Smooth muscle cell of the brain vasculature (primary cell): ENCODE data around the gene KRT82.
"Not testable (repeated sequence)": the region's sequence is repeated elsewhere in the genome, so short reads cannot be mapped to it uniquely, and the experiment has no call there.

Source experiments
- DNase-seq: peaks from one replicate; pipeline ENCODE4 v3.0.0-alpha.2; 2012; ENCODE audit warnings: low read depth, low spot score

The KRT82 gene

DNA sequence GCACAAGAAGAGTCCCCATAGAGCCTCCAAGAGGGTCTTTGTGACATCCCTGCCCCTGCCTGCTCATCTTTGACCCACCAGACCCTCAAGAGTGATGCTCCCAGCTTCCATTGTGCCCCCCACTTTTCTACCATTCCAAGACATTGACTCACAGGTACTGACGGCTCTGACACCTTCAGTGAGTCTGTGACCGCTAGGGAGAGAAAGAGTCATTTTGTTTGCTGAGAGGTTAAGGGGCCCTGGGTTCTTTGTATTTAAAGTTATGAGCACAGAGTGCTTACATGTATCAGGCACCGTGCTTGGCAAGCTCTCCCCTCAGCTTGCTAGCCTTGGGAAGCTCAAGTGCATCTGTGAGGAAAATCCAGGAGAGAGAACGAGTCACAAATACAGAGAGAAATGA is 7.1 kb upstream of the KRT82 start:
- DNase-seq = no peak

GRCh38 chr12:52411815-52412214 is 5.7 kb upstream of the KRT82 start:
- no peak for DNase-seq

DNA sequence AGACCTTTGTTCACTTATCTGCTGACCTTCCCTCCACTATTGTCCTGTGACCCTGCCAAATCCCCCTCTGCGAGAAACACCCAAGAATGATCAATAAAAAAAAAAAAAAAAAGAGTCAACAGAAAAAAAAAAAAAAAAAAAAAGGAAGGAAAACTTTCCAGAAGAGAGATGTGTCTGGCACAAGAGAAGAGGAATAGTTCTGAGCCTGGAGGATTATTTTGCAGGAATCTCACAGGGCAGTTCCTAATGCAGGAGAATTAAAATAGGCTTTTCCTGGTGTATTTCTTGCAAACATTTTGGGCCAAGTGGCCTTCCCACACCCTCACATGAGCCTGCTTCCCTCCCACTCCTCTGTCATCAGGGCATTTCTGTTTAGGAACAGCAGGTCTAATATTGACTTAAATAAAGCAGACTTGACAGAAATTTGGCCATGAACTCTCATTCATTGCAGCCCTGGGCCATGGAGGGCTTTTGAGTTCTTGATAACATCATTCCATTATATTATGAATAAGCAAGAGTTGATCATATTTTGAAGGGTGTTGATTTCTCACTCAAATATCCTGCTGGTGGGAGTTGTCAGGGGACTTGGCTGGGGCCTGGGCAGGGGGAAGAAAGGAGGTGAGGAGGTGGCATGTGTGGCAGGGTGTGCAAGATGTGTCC is 4.6 kb upstream of the KRT82 start:
- not testable (repeated sequence) for DNase-seq

- DNase-seq = no peak
Observed at GRCh38 chr12:52407918-52408317, 1.8 kb upstream of the KRT82 start.

GRCh38 chr12:52404951-52405350 is 1.2 kb downstream of the KRT82 start:
- no peak for DNase-seq

DNA sequence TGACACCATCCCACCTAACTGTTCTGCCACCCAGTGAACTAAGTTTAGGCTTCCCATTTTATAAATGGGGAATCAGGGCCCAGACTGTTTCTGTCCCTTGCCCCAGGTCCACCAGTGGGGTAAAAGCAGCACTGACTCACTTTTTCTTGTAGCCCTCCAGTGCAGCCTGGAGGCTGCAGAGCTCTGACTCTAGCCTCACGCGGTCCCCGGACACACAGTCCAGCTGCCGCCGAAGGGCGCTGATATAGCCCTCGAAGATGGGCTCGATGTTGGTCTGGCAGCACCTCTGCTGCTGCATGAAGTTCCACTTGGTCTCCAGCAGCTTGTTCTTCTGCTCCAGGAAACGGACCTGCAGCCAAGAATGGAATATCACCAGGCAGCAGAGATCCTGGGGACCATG is 2.6 kb downstream of the KRT82 start:
- DNase-seq = no peak

- no peak for DNase-seq
Observed at GRCh38 chr12:52402873-52403540, 3.1 kb downstream of the KRT82 start.

- DNase-seq = no peak
Observed at GRCh38 chr12:52402377-52402776, 3.8 kb downstream of the KRT82 start.

DNA sequence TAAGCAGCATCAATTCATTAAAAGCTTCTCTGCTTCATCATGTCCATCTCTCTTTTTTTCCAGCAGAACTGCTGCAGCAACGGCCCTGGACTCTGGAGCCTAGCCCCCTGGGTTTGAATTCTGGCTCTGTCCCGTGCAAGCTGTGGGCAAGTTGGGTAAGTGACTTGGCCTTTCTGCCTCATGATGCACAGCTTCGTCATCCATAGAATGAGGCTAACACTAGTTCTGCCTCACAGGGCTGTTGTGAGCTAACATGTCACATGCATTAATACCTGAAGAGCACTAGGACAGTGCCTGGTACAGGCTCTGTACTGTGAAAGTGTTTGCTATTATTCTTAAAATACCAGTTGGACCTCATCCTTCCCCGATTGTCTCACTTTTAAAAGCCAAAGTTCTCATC is 4.2 kb downstream of the KRT82 start:
- DNase-seq = no peak

DNA sequence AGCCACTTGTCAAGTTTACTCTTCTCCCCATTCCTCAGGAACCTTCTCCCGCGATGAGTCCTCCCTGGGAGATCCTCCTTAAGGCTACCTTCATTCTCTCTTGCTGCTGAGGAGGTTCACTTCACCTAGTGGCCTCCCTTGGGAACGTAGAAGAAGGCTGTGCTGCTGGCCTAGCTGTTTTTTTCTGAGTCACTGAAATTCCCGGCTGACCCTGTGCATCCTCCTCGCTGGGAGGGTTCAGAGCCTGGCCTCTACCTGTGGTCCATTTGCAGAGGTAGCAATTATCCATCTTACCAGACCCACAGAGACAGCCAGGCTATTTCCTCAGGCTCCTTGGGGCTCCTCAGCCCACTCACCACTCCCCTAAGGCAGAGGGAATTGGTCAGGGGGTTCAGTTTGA is 4.6 kb downstream of the KRT82 start:
- DNase-seq = no peak

GRCh38 chr12:52400906-52401305 is 5.2 kb downstream of the KRT82 start:
- no peak for DNase-seq

DNA sequence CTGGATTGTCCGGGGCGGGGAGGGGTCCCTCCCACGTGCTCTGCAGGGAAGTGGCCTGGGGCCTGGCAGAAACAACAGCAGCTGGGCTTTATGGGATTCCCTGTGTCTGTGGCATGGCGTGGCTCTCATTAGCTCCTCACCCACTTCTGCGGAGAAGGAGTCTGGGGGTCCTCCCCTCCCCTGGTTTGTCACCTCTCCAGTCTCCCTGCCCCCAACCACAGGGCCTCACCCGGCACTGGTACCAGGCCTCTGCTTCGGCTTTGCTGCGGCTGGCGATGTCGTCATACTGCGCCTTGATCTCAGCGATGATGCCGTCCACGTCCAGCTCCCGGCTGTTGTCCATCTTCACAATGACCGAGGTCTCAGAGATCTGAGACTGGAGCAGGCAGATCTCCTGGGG is 6.4 kb downstream of the KRT82 start:
- DNase-seq = no peak

DNA sequence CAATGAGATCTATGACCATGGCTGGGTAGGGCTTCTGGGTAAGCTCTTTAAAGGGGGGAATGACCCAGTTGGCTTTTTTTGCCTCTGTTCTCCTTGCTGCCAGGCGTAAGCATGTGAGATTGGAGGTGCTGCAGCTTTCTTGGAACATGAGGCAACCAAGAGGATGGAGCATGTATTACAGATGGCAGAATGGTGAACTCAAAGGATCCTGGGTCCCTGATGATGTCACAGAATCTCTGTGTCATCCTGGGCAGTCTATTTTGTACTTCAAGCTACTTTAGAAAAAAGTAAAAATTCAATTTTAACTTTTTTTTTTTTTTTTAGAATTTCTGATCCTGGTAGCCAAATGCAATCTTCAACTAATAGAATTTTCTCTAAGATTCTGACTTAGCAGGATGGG is 8.0 kb downstream of the KRT82 start:
- DNase-seq = no peak

GRCh38 chr12:52396656-52397055 is 9.5 kb downstream of the KRT82 start:
- no peak for DNase-seq

DNA sequence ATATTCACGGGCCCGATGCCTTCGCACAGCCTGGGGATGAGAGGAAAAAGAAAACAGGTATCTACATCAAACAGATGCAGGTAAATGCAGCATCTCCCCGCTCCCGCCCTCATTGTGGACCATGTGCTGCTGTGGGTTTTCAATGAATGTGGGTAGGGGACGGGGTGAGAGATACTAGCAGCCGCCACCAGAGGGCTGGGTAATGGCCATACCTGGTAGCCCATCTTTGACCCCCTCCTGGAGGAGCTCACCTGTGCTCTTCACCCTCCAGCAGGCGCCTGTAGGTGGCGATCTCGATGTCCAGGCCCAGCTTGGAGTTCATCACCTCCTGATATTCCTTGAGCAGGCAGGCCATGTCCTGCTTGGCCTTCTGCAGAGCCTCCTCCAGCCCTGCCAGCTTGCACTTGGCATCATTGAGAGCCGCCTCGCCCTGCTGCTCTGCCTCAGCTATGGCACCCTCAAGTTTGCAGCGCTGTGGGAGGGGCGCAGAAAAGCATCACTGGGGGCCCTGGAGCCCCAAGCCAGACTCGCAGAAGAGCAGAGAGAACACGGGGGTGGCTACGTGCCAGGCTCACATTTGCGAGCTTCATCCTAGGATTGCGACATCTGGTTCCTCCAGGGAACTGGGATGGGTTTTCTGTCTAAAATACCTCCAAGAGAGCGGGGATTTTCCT is 10.2 kb downstream of the KRT82 start:
- DNase-seq = no peak

DNA sequence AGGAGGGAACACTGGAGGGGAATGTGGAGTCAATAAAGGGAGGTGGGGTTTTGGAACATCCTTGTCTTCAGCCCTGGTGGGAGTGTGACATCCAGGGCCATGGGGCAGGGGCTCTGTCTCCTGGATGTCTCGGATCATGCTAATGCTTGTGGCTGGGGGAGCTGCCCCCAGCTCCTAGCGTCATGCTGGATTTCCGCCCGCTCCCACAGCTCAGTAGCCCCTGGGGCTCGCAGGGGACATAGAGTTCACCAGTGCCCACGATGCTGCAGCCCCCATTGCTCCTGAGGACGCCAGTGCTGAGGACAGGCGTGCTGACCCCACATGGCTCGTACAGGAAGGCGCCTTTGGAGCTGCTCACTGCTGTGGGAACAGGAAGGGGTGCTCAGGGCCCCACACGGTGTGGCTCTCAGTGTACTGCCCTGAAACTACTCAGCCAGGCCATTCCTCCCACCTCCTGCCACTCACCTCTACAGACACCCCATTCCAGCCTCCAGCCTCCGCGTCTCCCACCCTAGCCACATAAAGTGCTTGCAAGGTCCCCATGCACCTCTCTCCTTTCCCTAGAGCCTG is 11.2 kb downstream of the KRT82 start:
- DNase-seq = no peak

DNA sequence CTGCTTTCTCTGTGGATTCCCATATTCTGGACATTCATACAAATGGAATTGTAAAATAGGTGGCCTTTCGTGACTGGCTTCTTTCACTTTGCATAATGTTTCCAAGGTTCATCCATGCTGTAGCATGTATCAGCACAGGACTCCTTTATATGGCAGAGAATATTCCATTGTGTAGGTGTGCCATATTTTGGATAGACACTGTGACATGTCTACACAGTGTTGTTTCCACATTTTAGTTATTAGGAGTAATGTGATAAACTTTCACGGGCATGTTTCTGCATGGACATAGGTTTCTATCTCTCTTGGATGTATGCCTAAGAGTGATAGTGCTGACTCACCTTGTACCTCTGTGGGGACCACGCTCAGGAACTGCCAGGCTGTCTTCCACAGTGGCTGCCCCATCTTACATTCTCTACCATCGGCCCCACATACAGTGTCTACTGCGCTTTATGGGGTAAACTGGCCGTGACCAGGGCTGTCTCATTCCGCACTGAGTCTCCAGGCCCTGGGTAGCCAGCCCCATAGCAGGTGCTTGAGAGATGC is 13.6 kb downstream of the KRT82 start:
- DNase-seq = no peak

- no peak for DNase-seq
Observed at GRCh38 chr12:52391618-52392002, 14.5 kb downstream of the KRT82 start.

- no peak for DNase-seq
Observed at GRCh38 chr12:52390739-52391617, 15.2 kb downstream of the KRT82 start.

GRCh38 chr12:52389313-52390207 is 16.6 kb downstream of the KRT82 start:
- DNase-seq = no peak
